GM23338 (cell line): Measurements from ENCODE around the gene DIP2C. TPM values are rescaled to one million over a fixed set of nuclear protein-coding genes. Genes with fewer than 3 reads are reported as not detected.

ENCODE experiments used
- ATAC-seq: fragments of 200-7000 bp; cut with Tn5 transposase; 3 replicates; pipeline ENCODE4 v1.9.1; 2020
- DNase-seq: peaks from one replicate; pipeline ENCODE4 v3.0.0-alpha.2; 2015; ENCODE audit warnings: low spot score
- H2AFZ ChIP-seq: fragments of 200-600 bp; sonication (generic); 2 replicates; pipeline ENCODE4 v1.8.0; 2016; ENCODE audit warnings: antibody characterized with exemption, mild to moderate bottlenecking, moderate library complexity
- H3F3A ChIP-seq: fragments of 200-600 bp; sonication (generic); replicated peaks from 2 replicates; pipeline ENCODE4 v1.8.0; 2017; ENCODE audit warnings: antibody characterized with exemption, mixed run types, low read depth
- H3K27ac ChIP-seq: fragments of 200-600 bp; sonication (generic); 2 replicates; pipeline ENCODE4 v1.6.1; 2016; ENCODE audit warnings: low read depth
- H3K27me3 ChIP-seq: fragments of 200-600 bp; sonication (generic); 2 replicates; pipeline ENCODE4 v1.8.0; 2016; ENCODE audit warnings: mild to moderate bottlenecking, mixed run types, moderate library complexity; ENCODE audit not compliant: insufficient read depth
- H3K36me3 ChIP-seq: fragments of 200-600 bp; sonication (generic); 2 replicates; pipeline ENCODE4 v1.8.0; 2016; ENCODE audit warnings: mild to moderate bottlenecking; ENCODE audit not compliant: insufficient read depth
- H3K4me1 ChIP-seq: fragments of 200-600 bp; sonication (generic); 2 replicates; pipeline ENCODE4 v1.8.0; 2016; ENCODE audit warnings: mild to moderate bottlenecking, moderate library complexity; ENCODE audit not compliant: insufficient read depth
- H3K4me2 ChIP-seq: fragments of 200-600 bp; sonication (generic); 2 replicates; pipeline ENCODE4 v1.7.1; 2017; ENCODE audit warnings: mixed run types
- H3K4me3 ChIP-seq: fragments of 200-600 bp; sonication (generic); 2 replicates; pipeline ENCODE4 v1.6.1; 2016; ENCODE audit warnings: mixed run types
- H3K79me2 ChIP-seq: fragments of 200-600 bp; sonication (generic); replicated peaks from 2 replicates; pipeline ENCODE4 v1.8.0; 2017; ENCODE audit warnings: mild to moderate bottlenecking; ENCODE audit not compliant: insufficient read depth
- H3K9me2 ChIP-seq: fragments of 200-600 bp; sonication (generic); 2 replicates; pipeline ENCODE4 v1.8.0; 2017; ENCODE audit not compliant: insufficient read depth
- H4K20me1 ChIP-seq: fragments of 200-600 bp; sonication (generic); replicated peaks from 2 replicates; pipeline ENCODE4 v1.8.0; 2017; ENCODE audit warnings: mild to moderate bottlenecking; ENCODE audit not compliant: insufficient read depth
- H3K27ac Mint-ChIP-seq: 2 replicates; pipeline ENCODE4 v1.8.0; 2020; ENCODE audit warnings: inconsistent platforms, mild to moderate bottlenecking, moderate library complexity, mixed read lengths
- H3K27me3 Mint-ChIP-seq: 3 replicates; pipeline ENCODE4 v1.8.0; 2022; ENCODE audit warnings: low read depth, mild to moderate bottlenecking, moderate library complexity, mixed read lengths, inconsistent platforms; ENCODE audit not compliant: insufficient read depth, poor library complexity
- H3K36me3 Mint-ChIP-seq: 3 replicates; pipeline ENCODE4 v1.8.0; 2021; ENCODE audit warnings: low read depth, mild to moderate bottlenecking, inconsistent platforms, moderate library complexity, mixed read lengths
- H3K4me1 Mint-ChIP-seq: 3 replicates; pipeline ENCODE4 v1.8.0; 2020; ENCODE audit warnings: mild to moderate bottlenecking, inconsistent platforms, mixed read lengths
- H3K4me3 Mint-ChIP-seq: 3 replicates; pipeline ENCODE4 v1.8.0; 2021; ENCODE audit warnings: moderate library complexity, mild to moderate bottlenecking, inconsistent platforms, mixed read lengths
- H3K9me3 Mint-ChIP-seq: 3 replicates; pipeline ENCODE4 v1.8.0; 2020; ENCODE audit warnings: moderate library complexity, mild to moderate bottlenecking, inconsistent platforms, mixed read lengths
- CREB1 ChIP-seq: fragments of 250-450 bp; sonication (Bioruptor Pico); IDR thresholded peaks from 2 replicates; pipeline ENCODE4 v1.5.0; 2020; ENCODE audit warnings: low read depth, mild to moderate bottlenecking, moderate library complexity
- CTCF ChIP-seq, 2 experiments: fragments of 200-600 bp in 1 of 2; sonication (generic) in 1 of 2; conservative IDR thresholded peaks; 2 replicates each; pipeline versions ENCODE4 v1.5.1 to v1.6.1; 2016 to 2017; ENCODE audit warnings: antibody characterized with exemption in 2 of 2, low read depth in 2 of 2, mild to moderate bottlenecking in 2 of 2, moderate library complexity in 1 of 2
- ETS1 ChIP-seq: IDR thresholded peaks from 2 replicates; pipeline ENCODE4 v1.6.1; 2016; ENCODE audit warnings: antibody characterized with exemption
- EZH2 ChIP-seq: fragments of 200-600 bp; sonication (generic); IDR thresholded peaks from one replicate; pipeline ENCODE4 v1.8.0; 2017; ENCODE audit warnings: antibody characterized with exemption, mild to moderate bottlenecking, low read depth; ENCODE audit not compliant: unreplicated experiment
- EZH2phosphoT487 ChIP-seq: fragments of 200-600 bp; sonication (generic); IDR thresholded peaks from one replicate; pipeline ENCODE4 v1.8.1; 2018; ENCODE audit warnings: antibody characterized with exemption; ENCODE audit not compliant: unreplicated experiment
- JUNB ChIP-seq: IDR thresholded peaks from one replicate; pipeline ENCODE4 v1.6.1; 2016; ENCODE audit warnings: antibody characterized with exemption; ENCODE audit not compliant: unreplicated experiment
- NANOG ChIP-seq: IDR thresholded peaks from 2 replicates; pipeline ENCODE4 v1.6.1; 2016; ENCODE audit warnings: antibody characterized with exemption, borderline replicate concordance
- REST ChIP-seq: IDR thresholded peaks from one replicate; pipeline ENCODE4 v1.6.1; 2018; ENCODE audit warnings: antibody characterized with exemption; ENCODE audit not compliant: unreplicated experiment
- STAT1 ChIP-seq: IDR thresholded peaks from one replicate; pipeline ENCODE4 v1.6.1; 2016; ENCODE audit warnings: antibody characterized with exemption; ENCODE audit not compliant: unreplicated experiment
- ZNF331 ChIP-seq: fragments of 250-450 bp; sonication (Bioruptor Pico); IDR thresholded peaks from 2 replicates; pipeline ENCODE4 v1.5.0; 2020; ENCODE audit warnings: low read depth, mild to moderate bottlenecking, moderate library complexity
- ZNF462 ChIP-seq: fragments of 250-450 bp; sonication (Bioruptor Pico); IDR thresholded peaks from 2 replicates; pipeline ENCODE4 v1.5.0; 2020; ENCODE audit warnings: mild to moderate bottlenecking, moderate library complexity
- polyA plus RNA-seq: library from polyadenylated mRNA; unstranded; fragments of >200 nt; fragmentation: Nextera tagmentation; extraction: Ambion mirVana; gene quantifications from 2 replicates; pipeline ENCODE4 v1.2.1, GENCODE V29; 2016
- total RNA-seq: library from RNA; depleted of rRNA; stranded (reverse); fragments of >200 nt; shearing (Covaris generic); gene quantifications from 2 replicates; pipeline ENCODE4 v1.2.3, GENCODE V29; 2014

Gene DIP2C
- total and polyA plus RNA-seq, 2 experiments from 2014 or later = 5.1 to 7.7 TPM

- H3K27ac ChIP-seq = no peak overlapping the region
- Mint-ChIP-seq H3K4me1 (peaks cover 19% of the 10 kb centered on the region; the same call in 2 of the 3 replicates), H3K4me3 (no peak overlapping the region), H3K9me3 (peaks cover 21% of the 10 kb centered on the region), H3K27me3 (no peaks in the 10 kb centered on the region), H3K27ac (no peak overlapping the region), H3K36me3 (peaks cover 15% of the 10 kb centered on the region)
- TF ChIP-seq ETS1 = no peak
- no peak for TF ChIP-seq STAT1
- TF ChIP-seq JUNB = no peak
- no peak for TF ChIP-seq ZNF462
- no peak for TF ChIP-seq REST
- no peak for TF ChIP-seq ZNF331 (CRISPR knock-in tag)
- no peak for TF ChIP-seq EZH2phosphoT487
- TF ChIP-seq EZH2 = no peak
- TF ChIP-seq CTCF (conservative IDR thresholded peaks at IDR 0.05; ENCODE audit: low read depth in 2 of 2) = no peak
- no peak for TF ChIP-seq NANOG
- TF ChIP-seq CREB1 (CRISPR knock-in tag) = no peak
- peaks cover 36% of the 10 kb centered on the region for H3K79me2 ChIP-seq
- H3K9me2 ChIP-seq = no peaks in the 10 kb centered on the region
- H3F3A ChIP-seq = no peaks in the 10 kb centered on the region
- H4K20me1 ChIP-seq = peaks cover 12% of the 10 kb centered on the region; the same call in 1 of the 2 replicates
- H3K4me2 ChIP-seq = no peak overlapping the region
- H3K4me1 ChIP-seq = 0 out of 2 replicates have a peak, but pooled peaks cover 8% of the 10 kb centered on the region
- no peak overlapping the region for H3K4me3 ChIP-seq
- DNase-seq (no peak), ATAC-seq (no peak)
- H3K27me3 ChIP-seq = no peaks in the 10 kb centered on the region
- H2AFZ ChIP-seq = no peak overlapping the region
- no peaks in the 10 kb centered on the region for H3K36me3 ChIP-seq
Observed at GRCh38 chr10:568848-569247, 120.6 kb downstream of the DIP2C start.
